ENCODE measurements around the gene FAM98C.

FAM98C gene

GRCh38 chr19:38385057-38385803 is 17.7 kb upstream of the FAM98C start:
- H3K4me3 Mint-ChIP-seq: no peak overlapping the region
- H3K4me1 Mint-ChIP-seq (ENCODE audit: low read depth): peaks cover 34% of the 10 kb centered on the region
- no peaks in the 10 kb centered on the region for H3K9me3 Mint-ChIP-seq
- H3K36me3 Mint-ChIP-seq (ENCODE audit: low read depth): peaks cover 62% of the 10 kb centered on the region
- H3K27me3 Mint-ChIP-seq: peaks cover 44% of the 10 kb centered on the region
- H3K27ac Mint-ChIP-seq: no peak overlapping the region
- intact Hi-C loops (cut with micrococcal nuclease): no loop called here

- peaks cover 34% of the 10 kb centered on the region for H3K4me1 Mint-ChIP-seq (ENCODE audit: low read depth)
- intact Hi-C loops (cut with micrococcal nuclease): no loop called here
- H3K9me3 Mint-ChIP-seq: no peaks in the 10 kb centered on the region
- peak overlapping the region; percentile 11 for H3K4me3 Mint-ChIP-seq
- H3K27me3 Mint-ChIP-seq: peaks cover 48% of the 10 kb centered on the region
- H3K27ac Mint-ChIP-seq: no peak overlapping the region
- peaks cover 56% of the 10 kb centered on the region for H3K36me3 Mint-ChIP-seq (ENCODE audit: low read depth)
Observed at GRCh38 chr19:38385804-38386257, 17.1 kb upstream of the FAM98C start.

- Mint-ChIP-seq H3K9me3 (no peaks in the 10 kb centered on the region), H3K27me3 (peaks cover 54% of the 10 kb centered on the region), H3K36me3 (ENCODE audit: low read depth) (peaks cover 50% of the 10 kb centered on the region), H3K4me1 (ENCODE audit: low read depth) (peaks cover 34% of the 10 kb centered on the region), H3K27ac (peak overlapping the region; percentile 84), H3K4me3 (peak overlapping the region; percentile 81)
- intact Hi-C loops (cut with micrococcal nuclease): no loop called here
Observed at GRCh38 chr19:38386300-38386970, 16.5 kb upstream of the FAM98C start.

GRCh38 chr19:38386971-38387549 is 15.8 kb upstream of the FAM98C start:
- Mint-ChIP-seq H3K4me1 (ENCODE audit: low read depth) (peaks cover 34% of the 10 kb centered on the region), H3K27ac (peak overlapping the region; percentile 84), H3K9me3 (no peaks in the 10 kb centered on the region), H3K27me3 (peaks cover 61% of the 10 kb centered on the region), H3K4me3 (peak overlapping the region; percentile 81), H3K36me3 (ENCODE audit: low read depth) (peaks cover 44% of the 10 kb centered on the region)
- intact Hi-C loops (cut with micrococcal nuclease): no loop called here

- intact Hi-C loops (cut with micrococcal nuclease): no loop called here
- H3K4me3 Mint-ChIP-seq: peak within 1 kb of the TSS; percentile 81
- peak within 1 kb of the TSS; percentile 84 for H3K27ac Mint-ChIP-seq
- no peaks in the 10 kb centered on the region for H3K9me3 Mint-ChIP-seq
- H3K4me1 Mint-ChIP-seq (ENCODE audit: low read depth): peaks cover 37% of the 10 kb centered on the region
- H3K27me3 Mint-ChIP-seq: peaks cover 64% of the 10 kb centered on the region
- peaks cover 37% of the 10 kb centered on the region for H3K36me3 Mint-ChIP-seq (ENCODE audit: low read depth)
Observed at GRCh38 chr19:38387550-38388348, 15.1 kb upstream of the FAM98C start, which contains the start of gene GGN. GGN (minus strand) TSS chr19:38388034; CDS start chr19:38387261, 773 bp downstream.

GRCh38 chr19:38388349-38389100 is 14.4 kb upstream of the FAM98C start, which contains the start of gene SPRED3:
SPRED3 (plus strand) TSS chr19:38388697; CDS start chr19:38390303, 1,606 bp downstream.
- intact Hi-C loops (cut with micrococcal nuclease): no loop called here
- peak within 1 kb of the TSS; percentile 84 for H3K27ac Mint-ChIP-seq
- H3K4me1 Mint-ChIP-seq (ENCODE audit: low read depth): peaks cover 42% of the 10 kb centered on the region

GRCh38 chr19:38389101-38389925 is 13.6 kb upstream of the FAM98C start:
- H3K4me1 Mint-ChIP-seq (ENCODE audit: low read depth): peaks cover 40% of the 10 kb centered on the region
- intact Hi-C loops (cut with micrococcal nuclease): no loop called here
- H3K9me3 Mint-ChIP-seq: no peaks in the 10 kb centered on the region
- H3K27ac Mint-ChIP-seq: no peak overlapping the region
- no peak overlapping the region for H3K4me3 Mint-ChIP-seq
- H3K27me3 Mint-ChIP-seq: peaks cover 75% of the 10 kb centered on the region
- H3K36me3 Mint-ChIP-seq (ENCODE audit: low read depth): peaks cover 21% of the 10 kb centered on the region

More at GRCh38 chr19:38388349-38389100, 14.4 kb upstream of the FAM98C start, which contains the start of gene SPRED3:
- Mint-ChIP-seq H3K9me3 (no peaks in the 10 kb centered on the region), H3K4me3 (peak within 1 kb of the TSS; percentile 81), H3K36me3 (ENCODE audit: low read depth) (peaks cover 29% of the 10 kb centered on the region), H3K27me3 (peaks cover 70% of the 10 kb centered on the region)

- Mint-ChIP-seq H3K27ac (no peak overlapping the region), H3K4me3 (no peak overlapping the region), H3K4me1 (ENCODE audit: low read depth) (peaks cover 37% of the 10 kb centered on the region), H3K27me3 (peaks cover 77% of the 10 kb centered on the region), H3K36me3 (ENCODE audit: low read depth) (peaks cover 12% of the 10 kb centered on the region), H3K9me3 (no peaks in the 10 kb centered on the region)
- intact Hi-C loops (cut with micrococcal nuclease): no loop called here
Observed at GRCh38 chr19:38389957-38390924, 12.7 kb upstream of the FAM98C start.

GRCh38 chr19:38391911-38392464 is 10.9 kb upstream of the FAM98C start:
- Mint-ChIP-seq H3K9me3 (no peaks in the 10 kb centered on the region), H3K27ac (no peak overlapping the region), H3K36me3 (ENCODE audit: low read depth) (peaks cover 6% of the 10 kb centered on the region), H3K27me3 (peaks cover 78% of the 10 kb centered on the region), H3K4me1 (ENCODE audit: low read depth) (peaks cover 27% of the 10 kb centered on the region), H3K4me3 (no peak overlapping the region)
- intact Hi-C loops (cut with micrococcal nuclease): no loop called here

GRCh38 chr19:38392707-38393308 is 10.1 kb upstream of the FAM98C start:
- Mint-ChIP-seq H3K9me3 (no peaks in the 10 kb centered on the region), H3K27ac (no peak overlapping the region), H3K27me3 (peaks cover 86% of the 10 kb centered on the region), H3K4me3 (no peak overlapping the region), H3K36me3 (ENCODE audit: low read depth) (peaks cover 5% of the 10 kb centered on the region), H3K4me1 (ENCODE audit: low read depth) (peaks cover 20% of the 10 kb centered on the region)
- intact Hi-C loops (cut with micrococcal nuclease): no loop called here

- peaks cover 89% of the 10 kb centered on the region for H3K27me3 Mint-ChIP-seq
- no peak overlapping the region for H3K27ac Mint-ChIP-seq
- H3K9me3 Mint-ChIP-seq: no peaks in the 10 kb centered on the region
- no peak overlapping the region for H3K4me3 Mint-ChIP-seq
- H3K4me1 Mint-ChIP-seq (ENCODE audit: low read depth): peaks cover 14% of the 10 kb centered on the region
- intact Hi-C loops (cut with micrococcal nuclease): no loop called here
- no peaks in the 10 kb centered on the region for H3K36me3 Mint-ChIP-seq (ENCODE audit: low read depth)
Observed at GRCh38 chr19:38394488-38394887, 8.4 kb upstream of the FAM98C start.

All from dendritic cell treated with granulocyte-macrophage colony-stimulating factor and Interleukin-4, amounts not matched to agents 40 ng/mL and 50 ng/mL, for 4 days (primary cell).